ENCODE data around the gene USB1.

USB1 gene

DNA sequence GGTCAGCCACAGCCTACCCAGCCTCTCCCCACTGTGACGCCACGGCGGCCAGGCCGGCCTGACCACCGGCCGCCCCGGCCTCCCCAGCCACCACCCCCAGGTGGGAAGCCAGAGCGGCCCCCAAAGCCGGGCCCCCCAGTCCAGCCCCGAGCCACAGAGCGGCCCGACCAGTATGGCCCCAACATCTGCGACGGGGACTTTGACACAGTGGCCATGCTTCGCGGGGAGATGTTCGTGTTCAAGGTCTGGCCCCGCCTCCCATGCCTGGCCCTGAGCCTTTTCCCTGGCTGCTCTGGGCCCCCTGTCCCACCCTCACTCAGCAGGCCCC is 40.4 kb downstream of the USB1 start:
- no peak overlapping the region for H3K4me3 ChIP-seq (ENCODE audit: low read depth, low read length)
- TF ChIP-seq CTCF (IDR thresholded peaks at IDR 0.05; ENCODE audit: low read depth, low read length) = no peak
- DNase-seq (ENCODE audit: low read depth, low spot score) = no peak
- in situ Hi-C loops (cut with HindIII; ENCODE audit: low sequenced_read_pairs) = no loop called here

DNA sequence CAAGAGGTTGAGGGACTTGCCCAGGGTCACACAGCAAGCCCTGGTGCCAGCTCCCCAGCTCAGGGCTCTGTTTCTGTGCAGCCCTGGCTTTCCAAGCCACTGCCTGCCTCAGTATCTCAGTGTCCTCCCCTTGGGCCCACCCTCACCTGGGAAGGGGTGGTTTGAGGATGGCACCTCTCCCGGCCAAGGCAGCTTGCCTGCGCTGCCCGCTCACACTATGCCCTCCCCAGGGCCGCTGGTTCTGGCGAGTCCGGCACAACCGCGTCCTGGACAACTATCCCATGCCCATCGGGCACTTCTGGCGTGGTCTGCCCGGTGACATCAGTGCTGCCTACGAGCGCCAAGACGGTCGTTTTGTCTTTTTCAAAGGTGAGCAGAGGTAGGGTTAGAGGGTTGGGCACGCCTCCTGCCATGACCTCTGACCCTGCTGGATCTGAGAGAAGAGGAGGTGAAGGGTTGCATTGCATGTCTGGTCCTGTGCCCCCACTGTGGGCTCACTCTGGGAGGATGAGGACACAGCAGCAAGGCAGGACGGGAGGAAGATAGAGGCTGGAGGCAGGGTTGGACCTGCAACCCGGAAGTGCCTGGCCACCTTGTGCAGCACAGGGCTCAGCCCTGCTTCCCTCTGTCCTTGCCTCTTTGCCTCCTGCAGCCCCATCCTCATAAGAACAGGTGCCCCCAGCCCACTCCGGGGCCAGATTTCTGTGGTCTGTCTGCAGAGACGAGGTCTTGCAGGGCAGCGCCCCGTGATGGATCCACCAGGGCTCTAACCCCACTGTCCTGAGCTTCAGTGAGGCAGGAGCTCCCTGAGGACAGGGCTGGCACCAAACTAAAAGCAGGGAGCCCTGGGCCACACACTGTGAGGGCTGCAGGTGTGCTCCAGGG is 41.0 kb downstream of the USB1 start:
- TF ChIP-seq CTCF (IDR thresholded peaks at IDR 0.05; ENCODE audit: low read depth, low read length) = no peak
- DNase-seq (ENCODE audit: low read depth, low spot score) = no peak
- in situ Hi-C loops (cut with HindIII; ENCODE audit: low sequenced_read_pairs) = no loop called here
- no peak overlapping the region for H3K4me3 ChIP-seq (ENCODE audit: low read depth, low read length)

GRCh38 chr16:58042886-58043515 is 41.8 kb downstream of the USB1 start:
- in situ Hi-C loops (cut with HindIII; ENCODE audit: low sequenced_read_pairs) = no loop called here

DNA sequence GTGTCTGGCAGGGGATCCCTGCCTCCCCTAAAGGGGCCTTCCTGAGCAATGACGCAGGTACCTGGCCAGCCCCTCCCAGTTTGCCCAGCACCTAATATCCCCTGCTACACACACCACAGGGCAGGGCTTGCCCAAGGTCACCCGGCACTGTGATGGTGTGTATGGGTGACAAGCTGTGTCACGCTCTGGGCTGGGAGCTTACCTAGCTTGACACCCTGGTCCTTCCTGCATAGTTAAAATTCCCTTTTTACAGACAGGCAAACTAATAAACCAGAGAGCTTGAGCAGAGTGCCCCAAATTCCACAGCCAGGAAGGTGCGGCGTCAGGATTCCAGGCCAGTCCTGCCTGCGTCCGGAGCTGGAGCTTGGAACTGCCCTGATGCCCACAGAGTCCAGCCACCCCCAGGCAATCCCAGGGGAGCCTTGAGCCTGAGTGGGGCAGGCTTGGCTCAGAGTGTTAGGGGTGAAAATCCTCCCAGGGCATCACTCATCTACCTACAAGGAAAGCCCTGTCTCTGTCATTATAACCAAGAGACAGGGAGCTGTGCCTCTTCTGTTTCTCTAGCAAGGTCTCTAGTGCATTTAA is 42.5 kb downstream of the USB1 start:
- in situ Hi-C loops (cut with HindIII; ENCODE audit: low sequenced_read_pairs) = no loop called here
- DNase-seq (ENCODE audit: low read depth, low spot score) = no peak

More at GRCh38 chr16:58042886-58043515, 41.8 kb downstream of the USB1 start:
- no peak for TF ChIP-seq CTCF (IDR thresholded peaks at IDR 0.05; ENCODE audit: low read depth, low read length)
- no peak for DNase-seq (ENCODE audit: low read depth, low spot score)
- no peak overlapping the region for H3K4me3 ChIP-seq (ENCODE audit: low read depth, low read length)

GRCh38 chr16:58044266-58045019 is 43.2 kb downstream of the USB1 start:
- TF ChIP-seq CTCF (IDR thresholded peaks at IDR 0.05; ENCODE audit: low read depth, low read length) = no peak
- no peak for DNase-seq (ENCODE audit: low read depth, low spot score)
- in situ Hi-C loops (cut with HindIII; ENCODE audit: low sequenced_read_pairs) = no loop called here
- H3K4me3 ChIP-seq (ENCODE audit: low read depth, low read length) = no peak overlapping the region

More for the DNA sequence above, 42.5 kb downstream of the USB1 start:
- H3K4me3 ChIP-seq (ENCODE audit: low read depth, low read length) = no peak overlapping the region
- no peak for TF ChIP-seq CTCF (IDR thresholded peaks at IDR 0.05; ENCODE audit: low read depth, low read length)

- in situ Hi-C loops (cut with HindIII; ENCODE audit: low sequenced_read_pairs) = no loop called here
- DNase-seq (ENCODE audit: low read depth, low spot score) = no peak
- TF ChIP-seq CTCF (IDR thresholded peaks at IDR 0.05; ENCODE audit: low read depth, low read length) = no peak
- no peak overlapping the region for H3K4me3 ChIP-seq (ENCODE audit: low read depth, low read length)
Measured at GRCh38 chr16:58045096-58045495, 43.9 kb downstream of the USB1 start.
